HG02981 (cell line): ENCODE measurements around the gene VKORC1.

Experiments used
- ATAC-seq: cut with Tn5 transposase; IDR thresholded peaks from one replicate; pipeline ENCODE4 v1.9.1; 2021; ENCODE audit warnings: mild to moderate bottlenecking, moderate library complexity; ENCODE audit not compliant: unreplicated experiment

VKORC1 gene

DNA sequence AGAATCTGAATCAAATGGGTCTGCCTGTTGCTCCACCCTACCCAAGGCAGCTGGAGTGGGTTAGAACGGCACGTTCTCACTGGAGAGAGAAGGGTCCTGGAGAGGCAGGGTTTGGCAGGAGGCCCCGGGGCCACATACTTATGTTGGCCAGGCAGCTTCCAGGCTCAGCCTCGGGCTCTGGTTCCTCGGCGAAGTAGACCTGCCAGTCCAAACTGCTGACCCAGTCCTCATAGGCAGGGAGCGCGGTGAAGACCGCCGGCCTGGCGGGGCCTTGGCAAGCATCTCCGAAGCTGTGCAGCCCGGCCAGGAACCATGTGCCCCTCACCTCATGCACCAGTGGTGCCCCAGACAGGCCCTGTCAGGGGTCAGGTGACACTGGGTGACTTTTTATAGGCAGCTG, 10.6 kb downstream of the VKORC1 start:
- no peak for ATAC-seq

GRCh38 chr16:31083556-31083955, 11.0 kb downstream of the VKORC1 start:
- no peak for ATAC-seq

GRCh38 chr16:31083081-31083480, 11.5 kb downstream of the VKORC1 start:
- ATAC-seq, result no peak

DNA sequence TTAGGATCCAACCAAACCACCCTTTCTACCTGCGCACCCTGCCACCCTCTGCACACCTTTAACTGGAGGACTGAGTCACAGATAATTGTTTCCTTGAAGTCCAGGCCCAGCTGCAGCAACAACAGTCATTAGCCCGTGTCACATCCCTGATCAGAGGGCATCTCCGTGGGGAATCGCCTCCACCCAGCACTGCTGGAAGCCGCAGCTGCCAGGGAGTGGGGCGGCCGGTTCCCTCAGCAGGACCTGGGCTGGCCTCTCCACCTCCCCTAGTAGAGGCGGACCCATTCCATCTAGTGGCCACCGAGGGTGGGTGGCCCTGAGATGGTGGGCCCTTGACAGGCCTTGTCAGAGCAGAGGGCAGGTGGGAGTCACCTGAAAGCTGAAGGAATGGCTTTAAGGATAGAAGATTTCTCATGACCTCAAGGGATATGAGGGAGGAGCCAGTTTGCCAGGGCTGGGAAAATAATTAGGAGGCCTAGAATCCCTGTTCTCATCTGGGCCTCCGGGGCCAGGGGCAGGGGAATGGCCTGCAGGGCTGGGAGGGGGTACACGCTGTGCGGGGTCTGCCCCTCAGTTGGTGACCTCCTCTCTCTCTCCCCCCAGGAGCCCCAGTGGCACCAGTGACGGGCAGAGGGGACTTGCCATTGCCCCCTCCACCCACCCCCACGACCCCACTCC, 12.1 kb downstream of the VKORC1 start:
- ATAC-seq, result no peak

- ATAC-seq, result no peak
These were observed 12.9 kb downstream of the VKORC1 start for GRCh38 chr16:31081428-31082351.

GRCh38 chr16:31080756-31081419, 13.7 kb downstream of the VKORC1 start:
- no peak for ATAC-seq

GRCh38 chr16:31080035-31080629, 14.5 kb downstream of the VKORC1 start:
- no peak for ATAC-seq

GRCh38 chr16:31079342-31079944, 15.2 kb downstream of the VKORC1 start:
- no peak for ATAC-seq

GRCh38 chr16:31078597-31079341, 15.8 kb downstream of the VKORC1 start:
- ATAC-seq, result no peak

DNA sequence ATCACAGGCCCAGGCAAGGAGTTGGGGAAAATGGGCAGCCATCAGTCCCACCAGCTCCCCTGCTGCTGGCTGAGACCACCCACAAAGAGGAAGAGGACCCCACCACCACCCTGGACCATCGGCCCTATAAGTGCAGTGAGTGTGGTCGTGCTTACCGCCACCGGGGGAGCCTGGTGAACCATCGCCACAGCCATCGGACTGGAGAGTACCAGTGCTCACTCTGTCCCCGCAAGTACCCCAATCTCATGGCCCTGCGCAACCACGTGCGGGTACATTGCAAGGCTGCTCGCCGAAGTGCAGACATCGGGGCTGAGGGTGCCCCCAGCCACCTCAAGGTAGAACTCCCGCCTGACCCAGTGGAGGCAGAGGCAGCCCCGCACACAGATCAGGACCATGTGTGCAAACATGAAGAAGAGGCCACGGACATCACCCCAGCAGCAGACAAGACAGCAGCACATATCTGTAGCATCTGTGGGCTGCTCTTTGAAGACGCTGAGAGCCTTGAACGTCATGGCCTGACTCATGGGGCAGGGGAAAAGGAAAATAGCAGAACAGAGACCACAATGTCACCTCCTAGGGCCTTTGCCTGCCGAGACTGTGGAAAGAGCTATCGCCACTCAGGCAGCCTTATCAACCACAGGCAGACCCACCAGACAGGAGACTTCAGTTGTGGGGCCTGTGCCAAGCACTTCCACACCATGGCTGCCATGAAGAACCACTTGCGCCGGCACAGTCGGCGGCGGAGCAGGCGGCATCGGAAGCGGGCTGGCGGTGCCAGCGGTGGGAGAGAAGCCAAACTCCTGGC, 16.8 kb downstream of the VKORC1 start:
- ATAC-seq, result no peak

- ATAC-seq, result no peak
These were observed 17.6 kb downstream of the VKORC1 start for GRCh38 chr16:31077024-31077423.

DNA sequence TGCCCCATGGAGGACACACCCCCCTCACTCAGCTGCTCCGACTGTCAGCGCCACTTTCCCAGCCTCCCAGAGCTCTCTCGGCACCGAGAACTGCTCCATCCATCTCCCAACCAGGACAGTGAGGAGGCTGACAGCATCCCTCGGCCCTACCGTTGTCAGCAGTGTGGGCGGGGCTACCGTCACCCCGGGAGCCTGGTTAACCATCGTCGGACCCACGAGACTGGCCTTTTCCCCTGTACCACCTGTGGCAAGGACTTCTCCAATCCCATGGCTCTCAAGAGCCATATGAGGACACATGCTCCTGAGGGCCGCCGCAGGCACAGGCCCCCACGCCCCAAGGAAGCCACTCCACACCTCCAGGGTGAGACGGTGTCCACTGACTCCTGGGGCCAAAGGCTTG, 18.3 kb downstream of the VKORC1 start:
- ATAC-seq, result no peak

GRCh38 chr16:31074814-31075183, 19.8 kb downstream of the VKORC1 start:
- no peak for ATAC-seq

DNA sequence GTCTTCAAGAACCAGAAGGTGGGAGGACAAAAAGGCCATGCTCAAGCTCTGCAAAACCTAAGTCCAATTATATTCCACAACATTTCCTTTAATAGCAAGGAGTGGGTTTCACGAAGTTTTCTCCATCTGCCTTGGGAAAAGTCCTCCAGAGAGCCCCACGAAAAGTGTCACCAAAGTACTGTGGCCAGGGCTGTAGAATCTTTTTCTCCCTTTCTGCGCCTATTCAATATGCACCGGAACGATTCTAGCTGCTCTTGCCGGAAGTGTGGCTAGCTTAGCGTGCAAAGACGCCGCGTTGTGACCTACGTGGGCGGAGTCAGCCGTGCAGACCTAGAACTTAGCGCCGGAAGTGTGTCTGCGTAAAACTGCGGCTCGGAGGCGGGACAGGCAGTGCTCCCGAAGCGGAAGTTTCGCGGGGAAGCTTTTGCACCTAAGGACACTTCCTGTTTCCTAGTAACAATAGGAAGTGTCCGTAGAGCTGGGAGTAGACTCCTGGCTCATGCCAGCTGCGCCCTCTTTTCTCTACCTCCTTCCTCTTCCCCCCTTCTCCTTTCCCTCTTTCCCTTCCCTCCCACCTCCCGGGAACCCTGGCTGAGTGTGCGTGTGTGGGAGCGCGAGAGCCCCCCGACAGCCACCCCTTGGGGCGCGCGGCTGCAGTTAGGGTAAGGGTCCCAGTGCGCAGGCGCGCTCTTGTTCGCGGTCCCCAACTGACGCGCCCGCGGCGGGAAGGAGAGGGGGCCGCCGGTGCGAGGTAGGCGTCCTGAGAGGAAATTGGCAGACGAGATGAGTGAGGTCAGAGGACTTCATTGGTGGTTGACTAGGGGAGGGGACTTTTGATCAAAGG, 20.4 kb downstream of the VKORC1 start, which contains the start of the genes ZNF646 and ZNF668:
Gene ZNF646 (plus strand): TSS at position 453 of the 844 bp plus-strand sequence. CDS start 1,903 bp downstream, outside the sequence.
Gene ZNF668 (minus strand): TSS at position 271 of the 844 bp plus-strand sequence. CDS start 9,781 bp downstream, outside the sequence.
- ATAC-seq, result peak; percentile 64

DNA sequence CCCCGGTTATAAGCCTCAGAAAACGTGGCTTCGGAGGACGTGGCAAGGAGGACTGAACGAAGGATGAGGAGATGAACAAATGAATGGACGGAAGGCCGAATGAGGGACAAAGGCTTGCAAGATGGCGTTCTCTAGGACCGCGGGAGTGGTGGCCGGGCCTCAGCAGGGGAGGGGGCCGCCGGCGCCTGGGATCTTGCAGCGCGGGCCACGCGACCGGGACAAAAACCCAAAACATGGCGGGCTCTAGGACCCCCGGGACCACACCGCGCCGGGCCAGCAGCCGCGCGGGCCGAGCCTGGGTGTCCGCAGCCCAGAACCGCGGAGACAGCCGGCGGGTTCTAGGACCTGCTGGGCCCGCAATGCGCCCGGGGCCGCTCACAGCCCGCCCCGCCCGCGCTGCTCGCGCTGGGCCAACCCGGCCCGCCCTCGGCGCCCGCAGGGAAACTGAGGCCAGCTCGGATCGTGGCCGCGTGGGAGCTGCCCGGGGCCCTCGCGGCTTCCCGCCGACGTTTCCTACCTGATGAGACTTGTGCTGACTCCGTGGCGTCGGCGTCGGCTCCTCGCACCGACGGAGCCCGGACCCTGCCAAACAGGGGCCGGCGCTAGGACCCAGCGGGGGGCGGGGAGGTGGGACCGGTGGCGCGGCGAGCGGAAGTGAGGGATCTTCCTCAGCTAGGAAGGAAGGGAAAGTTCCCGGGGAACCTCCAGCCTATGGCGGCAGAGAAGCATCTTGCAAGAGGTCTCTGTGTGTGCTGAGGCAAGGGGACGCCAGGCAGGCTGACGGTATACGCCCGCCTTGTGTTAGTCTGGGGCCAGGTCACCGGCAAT, 21.2 kb downstream of the VKORC1 start:
- ATAC-seq, result peak; percentile 46

DNA sequence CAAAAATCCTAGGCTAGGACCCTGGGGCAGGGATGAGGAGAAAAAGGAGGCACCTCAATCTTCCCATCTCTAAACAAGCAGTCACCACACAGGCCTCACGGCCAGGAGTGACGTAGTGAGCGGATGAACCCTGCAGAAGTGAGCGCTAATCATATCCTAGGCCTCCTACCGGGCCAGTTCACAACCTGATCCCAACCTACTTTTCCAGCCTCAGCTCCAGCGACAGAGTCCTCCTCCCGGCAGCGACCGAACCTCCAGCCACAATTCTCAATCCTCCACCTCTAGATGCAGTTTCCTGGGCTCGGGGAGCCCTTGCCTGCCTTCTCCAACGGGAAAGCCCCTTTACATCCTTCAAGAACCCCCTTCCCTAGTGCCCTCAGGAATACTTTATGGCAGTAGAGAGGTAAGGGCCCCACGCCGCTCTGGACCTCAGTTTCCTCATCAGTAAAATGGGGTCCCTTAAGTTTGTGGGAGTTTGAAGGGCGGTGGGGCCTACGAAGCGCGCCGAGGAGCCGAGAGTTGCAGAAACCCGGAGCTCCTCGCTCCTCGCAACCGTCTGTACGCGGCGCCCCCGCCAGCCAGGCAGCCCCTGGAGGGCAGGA, 22.0 kb downstream of the VKORC1 start:
- ATAC-seq, result no peak

GRCh38 chr16:31071861-31072260, 22.7 kb downstream of the VKORC1 start:
- no peak for ATAC-seq
